HG03103 (cell line): ENCODE data around the gene CHORDC1.
"Not testable (repeated sequence)": the region's sequence is repeated elsewhere in the genome, so short reads cannot be mapped to it uniquely, and the experiment has no call there.

Experiments
- ATAC-seq: cut with Tn5 transposase; IDR thresholded peaks from one replicate; pipeline ENCODE4 v1.9.1; 2021; ENCODE audit warnings: low read depth; ENCODE audit not compliant: unreplicated experiment

CHORDC1 gene

DNA sequence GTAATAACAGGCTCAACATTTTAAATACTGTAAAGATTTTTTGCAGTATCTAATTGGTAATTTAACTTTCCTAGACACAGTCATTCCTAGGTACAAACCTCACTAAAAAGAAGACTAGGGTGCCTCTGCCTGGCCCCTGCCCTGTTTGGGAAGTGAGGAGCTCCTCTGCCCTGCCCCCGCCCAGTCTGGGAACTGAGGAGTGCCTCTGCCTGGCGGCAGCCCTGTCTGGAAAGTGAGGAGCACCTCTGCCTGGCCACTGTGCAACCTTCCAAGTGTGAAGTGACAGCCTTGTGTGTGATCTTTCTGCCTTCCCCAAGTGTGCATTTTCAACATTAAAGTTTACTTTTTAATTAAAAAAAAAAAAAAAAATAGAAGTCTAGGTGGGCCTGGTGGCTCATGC lies 4.2 kb downstream of the CHORDC1 start:
- no peak for ATAC-seq

DNA sequence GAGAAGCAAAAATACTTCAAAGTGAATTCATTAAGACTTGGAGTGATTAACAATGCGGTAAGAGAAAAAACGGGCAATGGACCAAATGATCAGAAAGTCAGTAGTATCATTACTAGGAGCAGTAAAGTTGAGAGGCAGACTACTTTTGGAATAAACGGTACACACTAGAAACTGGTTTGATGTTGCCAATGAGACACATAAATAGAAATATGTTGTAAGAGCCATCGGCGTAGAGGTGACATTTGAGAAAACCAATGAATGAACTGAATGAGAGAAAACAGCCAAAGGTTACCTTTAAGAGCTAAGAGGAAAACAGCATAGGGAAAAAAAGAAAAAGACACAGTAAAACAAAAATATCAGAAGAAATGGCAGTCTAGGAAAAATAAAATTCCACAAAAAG lies 6.2 kb downstream of the CHORDC1 start:
- no peak for ATAC-seq

DNA sequence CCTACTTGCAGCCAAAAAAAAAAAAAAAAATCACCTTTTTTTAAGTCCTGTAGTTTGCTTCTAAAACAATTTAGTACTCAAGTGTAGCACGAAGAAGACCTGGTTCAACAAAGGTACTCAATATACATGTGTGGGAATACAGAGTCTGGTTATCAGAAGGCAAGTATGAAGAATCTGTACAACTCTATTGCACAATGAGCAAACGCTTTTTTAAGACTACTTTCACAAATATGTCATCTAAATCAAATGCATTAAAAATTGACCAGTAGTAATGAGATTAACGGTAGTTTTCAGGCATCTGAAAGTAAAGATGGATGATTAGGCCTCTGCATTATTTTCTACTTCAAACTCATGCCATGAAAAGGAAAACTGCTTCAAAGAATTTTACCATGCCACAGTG lies 9.5 kb downstream of the CHORDC1 start:
- ATAC-seq: no peak

DNA sequence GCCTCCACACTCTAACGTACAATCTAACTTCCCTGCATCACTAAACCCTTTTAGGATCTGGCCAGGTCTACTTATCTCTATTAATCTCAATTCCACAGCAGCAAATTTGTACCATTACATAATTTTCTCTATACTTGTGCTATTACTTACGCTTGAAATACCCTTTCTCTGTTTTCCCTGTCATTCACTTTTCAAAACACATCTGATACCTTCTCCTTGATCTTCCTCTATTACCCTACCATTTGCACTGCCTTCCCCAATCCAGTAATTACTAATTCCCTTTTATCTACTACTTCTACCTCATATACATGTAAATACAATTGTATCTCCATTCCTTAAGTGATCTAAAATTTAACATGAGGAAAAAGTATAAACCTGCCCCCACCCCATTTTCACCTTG lies 14.0 kb downstream of the CHORDC1 start:
- no peak for ATAC-seq

DNA sequence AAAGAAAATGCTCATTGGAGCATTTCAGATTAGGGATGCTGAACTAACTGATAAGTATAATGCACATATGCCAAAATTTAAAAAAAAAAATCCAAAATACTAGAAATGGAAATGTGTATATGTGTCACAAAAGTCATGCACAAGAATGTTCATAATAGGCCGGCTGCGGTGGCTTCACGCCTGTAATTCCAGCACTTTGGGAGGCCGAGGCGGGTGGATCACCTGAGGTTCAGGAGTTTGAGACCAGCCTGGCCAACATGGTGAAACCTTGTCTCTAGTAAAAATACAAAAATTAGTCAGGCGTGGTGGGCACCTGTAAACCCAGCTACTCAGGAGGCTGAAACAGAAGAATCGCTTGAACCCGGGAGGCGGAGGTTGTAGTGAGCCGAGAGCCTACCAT lies 14.9 kb downstream of the CHORDC1 start:
- ATAC-seq: not testable (repeated sequence)

DNA sequence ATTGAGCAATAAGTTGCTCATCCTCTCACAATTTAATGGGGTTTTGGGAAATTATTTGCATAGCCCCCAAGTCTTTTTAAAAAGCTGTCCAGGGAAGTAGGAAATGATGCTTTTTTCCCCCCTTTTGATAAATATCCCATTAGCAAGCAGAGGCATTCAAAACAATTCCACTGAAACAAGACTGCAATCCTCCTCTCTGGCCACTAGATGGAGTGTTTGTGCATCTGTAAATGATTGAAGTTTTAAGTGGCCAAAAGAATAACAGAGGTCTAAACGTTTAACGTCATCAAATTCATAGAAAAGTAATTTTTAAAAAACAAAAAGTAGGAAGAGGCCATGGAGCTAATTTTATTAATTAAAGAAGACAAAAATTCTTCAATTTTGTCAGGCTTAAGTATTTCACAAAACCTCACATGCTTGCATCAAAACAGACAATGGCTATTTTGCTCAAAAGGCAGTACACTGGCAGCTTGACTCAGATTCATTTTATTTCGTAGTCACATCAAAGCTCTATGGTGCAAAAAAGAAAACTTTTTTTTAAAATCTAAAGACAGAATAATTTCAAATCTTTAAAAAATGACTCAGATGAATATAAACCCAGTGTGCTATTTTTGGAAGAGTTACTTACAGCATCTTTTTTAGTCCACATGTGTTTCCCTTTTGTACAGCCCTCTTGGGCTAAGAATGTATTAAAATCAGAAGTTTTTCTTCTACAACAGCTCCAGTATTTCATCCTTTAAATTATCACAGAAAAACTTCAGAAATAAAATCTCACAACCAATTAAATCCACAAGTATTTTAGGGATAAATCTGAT lies 17.8 kb downstream of the CHORDC1 start:
- ATAC-seq: peak; percentile 66

DNA sequence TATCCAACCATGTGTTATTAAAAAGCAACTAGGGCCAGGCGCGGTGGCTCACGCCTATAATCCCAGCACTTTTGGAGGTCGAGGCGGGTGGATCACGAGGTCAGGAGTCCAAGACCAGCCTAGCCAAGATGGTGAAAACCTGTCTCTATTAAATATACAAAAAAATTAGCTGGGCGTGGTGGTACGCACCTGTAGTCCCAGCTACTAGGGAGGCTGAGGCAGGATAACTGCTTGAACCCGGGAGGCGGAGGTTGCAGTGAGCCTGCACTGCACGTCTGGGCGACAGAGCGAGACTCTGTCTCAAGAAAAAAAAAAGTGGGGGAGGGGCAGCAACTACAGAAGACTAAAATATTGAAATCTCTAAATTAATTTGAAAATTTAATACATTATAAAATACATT lies 18.4 kb downstream of the CHORDC1 start:
- ATAC-seq: no peak

DNA sequence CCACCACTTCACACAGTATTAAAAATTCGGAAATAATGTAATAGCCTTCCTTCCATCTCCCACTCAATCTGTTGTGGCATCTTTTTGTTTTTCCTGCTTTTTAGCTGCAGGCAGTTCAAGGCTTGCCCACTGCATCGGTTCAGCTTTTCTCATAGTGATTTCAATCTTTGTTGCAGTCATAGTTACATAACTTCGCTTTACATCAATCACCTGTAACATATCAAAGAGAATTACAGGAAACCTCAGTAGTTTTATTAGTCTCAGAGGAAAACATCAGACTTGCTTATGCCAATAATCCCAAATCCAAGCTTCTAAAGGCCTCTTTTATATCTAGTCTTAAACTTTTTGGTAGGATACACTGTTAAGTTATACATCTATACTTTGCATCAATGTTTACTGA lies 20.5 kb downstream of the CHORDC1 start:
- ATAC-seq: no peak

DNA sequence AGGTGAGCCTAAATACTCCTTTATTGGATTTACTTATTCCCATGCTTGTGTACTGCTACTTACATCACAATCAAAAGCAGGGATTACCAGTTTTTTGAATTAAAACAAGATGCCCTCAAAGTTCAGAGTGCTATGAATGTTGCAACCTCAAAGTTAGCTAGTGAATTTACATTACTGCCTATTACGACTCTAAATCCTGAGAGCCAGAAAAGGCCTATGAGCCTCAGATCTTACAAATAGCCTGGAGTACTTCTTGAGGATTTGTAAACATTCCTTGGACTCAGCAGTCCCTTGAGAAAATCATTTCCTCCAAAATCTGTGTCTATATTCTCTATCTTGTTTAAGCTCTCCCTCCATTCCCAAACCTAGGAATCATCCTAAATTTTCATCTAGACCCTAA lies 25.5 kb downstream of the CHORDC1 start:
- ATAC-seq: no peak

DNA sequence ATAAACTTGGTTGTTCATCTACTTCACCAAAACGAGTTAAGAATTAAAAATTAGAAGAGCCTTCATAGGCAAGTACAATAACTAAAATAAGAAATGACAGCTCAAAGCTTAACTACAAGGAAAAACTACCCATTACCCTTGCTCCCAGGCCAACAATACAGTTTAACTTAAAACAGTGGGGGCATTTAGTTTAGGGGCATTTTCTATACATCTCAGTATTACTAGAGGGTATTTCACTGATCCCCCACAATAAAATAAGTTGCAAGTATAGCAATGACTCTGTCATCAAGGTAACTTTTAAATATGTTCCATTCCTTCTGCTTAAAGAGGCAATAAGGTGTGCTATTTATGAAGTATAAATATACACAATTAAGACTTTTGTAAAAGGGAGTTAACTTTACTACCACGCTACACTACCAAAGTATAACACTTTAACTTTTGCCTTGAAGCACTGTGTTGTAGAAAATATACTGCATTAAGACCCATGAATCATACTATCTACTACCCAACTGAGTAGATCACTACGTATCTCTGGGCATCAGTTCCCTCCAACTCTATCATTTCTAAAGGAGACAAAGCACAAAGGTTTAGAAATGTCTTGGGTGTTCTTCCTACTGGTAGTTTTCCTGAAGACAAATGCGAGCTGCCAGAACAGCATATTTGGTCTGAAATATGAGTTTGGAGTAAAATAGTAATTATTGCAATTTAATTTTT lies 29.8 kb downstream of the CHORDC1 start:
- no peak for ATAC-seq

DNA sequence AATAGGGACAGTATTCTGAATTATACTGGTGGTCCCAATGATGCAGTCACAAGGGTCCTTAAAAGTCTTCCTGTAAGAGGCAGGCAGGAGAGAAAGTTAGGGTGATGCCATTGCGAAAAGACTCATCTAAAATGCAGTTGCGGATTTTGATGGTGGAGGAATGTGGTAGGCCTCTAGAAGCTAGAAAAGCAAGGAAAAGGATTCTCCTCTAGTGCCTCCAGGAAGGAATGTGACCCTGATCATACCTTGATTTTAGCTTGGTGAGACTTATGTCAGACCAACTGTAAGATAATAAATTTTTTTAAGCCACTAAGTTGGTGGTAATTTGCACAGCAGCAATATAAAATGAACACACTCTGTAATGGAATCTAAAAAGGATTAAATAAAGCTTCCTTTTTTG lies 33.8 kb downstream of the CHORDC1 start:
- ATAC-seq: no peak

DNA sequence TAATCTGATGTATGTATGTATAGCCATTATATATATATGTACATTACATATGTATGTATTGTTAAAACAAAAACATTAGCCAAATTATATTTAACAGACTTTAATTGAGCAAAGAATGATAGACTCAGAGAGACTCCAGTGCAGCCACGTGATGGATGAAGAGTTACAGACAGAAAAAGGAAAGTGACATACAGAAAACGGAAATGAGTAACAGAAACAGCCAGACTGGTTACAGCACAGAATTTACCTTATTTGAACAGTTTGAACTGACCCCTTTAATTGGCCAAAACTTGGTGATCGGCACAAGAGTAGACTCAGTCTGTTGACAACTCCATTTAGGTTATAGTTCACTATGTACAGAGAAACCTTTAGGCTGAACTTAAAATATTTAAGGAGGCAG lies 35.0 kb downstream of the CHORDC1 start:
- ATAC-seq: no peak

DNA sequence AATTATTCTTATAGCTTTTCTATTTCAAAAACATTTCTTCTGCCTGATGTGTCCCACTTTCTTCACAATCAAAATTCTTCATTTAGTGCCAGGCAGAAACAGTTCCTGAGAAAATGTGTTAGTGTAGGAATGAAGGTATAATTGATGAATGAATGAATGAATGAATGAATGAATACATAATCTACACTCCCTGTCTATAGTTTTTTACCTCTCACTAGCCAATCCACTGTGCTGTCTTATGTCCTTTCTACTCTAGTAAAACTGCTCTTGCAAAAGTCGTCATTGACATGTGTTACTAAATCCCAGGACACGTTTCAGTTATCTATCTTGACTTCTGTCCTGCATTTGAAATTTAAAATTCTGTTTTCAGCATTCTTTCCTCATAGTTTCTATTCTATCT lies 42.9 kb downstream of the CHORDC1 start:
- no peak for ATAC-seq

DNA sequence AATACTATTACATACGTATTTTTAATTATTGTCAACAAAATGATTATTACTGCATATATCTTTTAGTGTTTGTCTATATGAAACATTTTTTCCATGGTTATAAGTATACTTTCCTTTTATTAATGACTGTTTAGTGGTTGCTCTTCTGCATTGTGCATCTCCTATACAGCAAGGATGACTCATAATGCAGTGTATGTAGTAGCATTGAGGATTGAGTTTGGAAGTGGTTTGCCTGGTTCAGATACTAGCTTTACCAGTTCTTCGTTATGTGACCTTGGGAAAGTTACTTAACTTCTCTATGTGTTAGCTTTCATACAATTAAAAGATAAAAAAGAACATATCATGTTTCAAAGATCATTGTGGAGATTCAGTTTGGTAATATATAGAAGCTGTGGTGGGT lies 44.1 kb downstream of the CHORDC1 start:
- no peak for ATAC-seq

DNA sequence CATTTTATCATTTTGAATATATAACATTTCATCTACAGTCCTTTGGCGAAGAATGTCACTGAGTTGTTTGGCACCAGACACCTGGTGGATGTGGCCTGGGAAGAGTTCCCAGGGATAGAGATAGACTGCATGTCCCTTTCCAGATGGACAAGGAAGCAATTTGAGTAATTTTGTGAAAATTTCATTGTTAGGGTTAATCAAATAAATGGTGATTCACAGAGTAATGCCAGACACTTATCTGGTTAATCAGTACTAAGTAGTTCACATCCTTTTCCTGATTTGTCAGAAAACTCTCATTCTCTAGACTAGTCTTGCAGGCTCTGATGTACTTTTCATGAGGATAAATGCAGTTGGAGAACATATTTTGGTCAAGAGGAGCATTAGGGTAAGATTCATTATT lies 46.8 kb downstream of the CHORDC1 start:
- ATAC-seq: no peak

DNA sequence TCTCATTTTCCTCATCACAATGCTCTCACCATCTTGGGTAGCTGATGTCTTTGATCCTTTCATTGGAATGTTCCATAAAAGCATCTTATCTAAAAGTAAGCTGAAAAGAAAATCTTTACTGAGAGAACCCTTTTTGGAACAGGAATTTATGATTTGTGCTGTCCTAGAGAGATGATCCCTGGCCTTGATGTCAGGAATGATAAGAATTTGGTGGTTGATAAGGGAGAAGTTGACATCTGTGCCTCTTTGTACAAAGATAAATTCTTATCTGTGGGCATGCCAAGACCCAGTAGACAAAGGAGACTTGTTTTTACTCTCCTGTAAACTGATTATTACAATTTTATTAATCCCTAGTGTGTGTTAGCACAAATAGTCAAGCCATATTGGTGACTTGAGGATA lies 51.5 kb downstream of the CHORDC1 start:
- ATAC-seq: no peak

DNA sequence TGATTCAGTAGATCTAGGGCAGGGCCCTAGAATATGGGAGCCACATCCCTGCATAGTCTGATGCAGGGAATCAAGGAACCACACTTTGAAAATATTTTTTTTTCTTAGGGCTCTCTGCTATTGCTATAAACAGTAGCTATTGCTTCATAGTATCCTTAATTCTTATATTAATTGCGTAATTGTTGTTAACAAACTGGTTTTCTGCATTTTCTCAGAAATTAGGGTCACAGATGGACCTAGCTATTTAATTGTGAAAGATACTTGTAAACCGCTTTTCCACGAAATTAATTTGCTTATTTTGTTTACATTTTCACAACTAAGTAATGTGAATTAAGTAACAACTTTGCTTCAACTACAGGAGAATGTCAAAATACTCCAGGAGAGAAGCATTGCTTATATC lies 54.3 kb downstream of the CHORDC1 start:
- ATAC-seq: no peak

DNA sequence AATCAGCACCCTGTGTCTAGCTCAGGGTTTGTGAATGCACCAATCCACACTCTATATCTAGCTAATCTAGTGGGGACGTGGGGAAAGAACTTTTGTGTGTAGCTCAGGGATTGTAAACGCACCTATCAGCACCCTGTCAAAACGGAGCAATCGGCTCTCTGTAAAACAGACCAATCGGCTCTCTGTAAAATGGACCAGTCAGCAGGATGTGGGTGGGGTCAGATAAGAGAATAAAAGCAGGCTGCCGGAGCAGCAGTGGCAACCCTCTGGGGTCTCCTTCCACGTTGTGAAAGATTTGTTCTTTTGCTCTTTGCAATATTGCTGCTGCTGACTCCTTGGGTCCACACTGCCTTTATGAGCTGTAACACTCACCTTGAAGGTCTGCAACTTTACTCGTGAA lies 55.1 kb downstream of the CHORDC1 start:
- ATAC-seq: not testable (repeated sequence)

DNA sequence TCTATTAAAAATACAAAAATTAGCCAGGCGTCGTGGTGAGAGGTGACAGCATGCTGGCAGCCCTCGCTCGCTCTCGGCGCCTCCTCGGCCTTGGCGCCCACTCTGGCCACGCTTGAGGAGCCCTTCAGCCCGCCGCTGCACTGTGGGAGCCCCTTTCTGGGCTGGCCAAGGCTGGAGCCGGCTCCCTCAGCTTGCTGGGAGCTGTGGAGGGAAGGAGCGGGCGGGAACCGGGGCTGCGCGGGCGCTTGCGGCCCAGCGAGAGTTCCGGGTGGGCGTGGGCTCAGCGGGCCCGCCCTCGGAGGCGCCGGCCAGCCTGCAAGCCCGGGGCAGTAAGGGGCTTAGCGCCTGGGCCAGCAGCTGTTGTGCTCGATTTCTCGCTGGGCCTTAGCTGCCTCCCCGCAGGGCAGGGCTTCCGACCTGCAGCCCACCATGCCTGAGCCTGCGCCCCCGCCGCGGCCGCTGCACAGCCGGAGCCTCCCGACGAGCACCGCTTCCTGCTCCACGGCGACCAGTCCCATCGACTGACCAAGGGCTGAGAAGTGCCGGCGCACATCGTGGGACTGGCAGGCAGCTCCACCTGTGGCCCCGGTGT lies 55.8 kb downstream of the CHORDC1 start:
- ATAC-seq: not testable (repeated sequence)
